DND-41 (cell line): ENCODE data around the gene AUTS2.

Experiments
- ATAC-seq: fragments of 200-7000 bp; cut with Tn5 transposase; 3 replicates; pipeline ENCODE4 v1.9.1; 2021; ENCODE audit warnings: low read depth; ENCODE audit not compliant: insufficient read depth
- DNase-seq: peaks from one replicate; pipeline ENCODE4 v3.0.0-alpha.2; 2020
- H2AFZ ChIP-seq: 2 replicates; pipeline ENCODE4 v1.6.0; 2012; ENCODE audit warnings: low read depth, low read length
- H3K27ac ChIP-seq: 2 replicates; pipeline ENCODE4 v1.5.1; 2012; ENCODE audit warnings: low read length, inconsistent platforms
- H3K27me3 ChIP-seq: fragments of 200-600 bp; sonication (generic); 2 replicates; pipeline ENCODE4 v1.6.0; 2012; ENCODE audit warnings: low read length, mild to moderate bottlenecking, inconsistent platforms; ENCODE audit not compliant: insufficient read depth, poor library complexity
- H3K36me3 ChIP-seq: 2 replicates; pipeline ENCODE4 v1.5.1; 2012; ENCODE audit warnings: low read length, inconsistent platforms; ENCODE audit not compliant: insufficient read depth
- H3K4me1 ChIP-seq: 2 replicates; pipeline ENCODE4 v1.5.1; 2012; ENCODE audit warnings: mild to moderate bottlenecking, low read length; ENCODE audit not compliant: insufficient read depth
- H3K4me2 ChIP-seq: 2 replicates; pipeline ENCODE4 v1.6.0; 2012; ENCODE audit warnings: mild to moderate bottlenecking, moderate library complexity, low read length, inconsistent platforms; ENCODE audit not compliant: insufficient read depth
- H3K4me3 ChIP-seq, 2 experiments: fragments of 200-600 bp in 1 of 2; shearing (Covaris generic) in 1 of 2; 2 replicates each; pipeline ENCODE4 v1.5.1; 2012 to 2016; ENCODE audit warnings: inconsistent platforms in 2 of 2, low read length in 2 of 2, mild to moderate bottlenecking in 2 of 2, low read depth in 1 of 2, moderate library complexity in 1 of 2
- H3K79me2 ChIP-seq: 2 replicates; pipeline ENCODE4 v1.6.0; 2012; ENCODE audit warnings: low read length, inconsistent platforms; ENCODE audit not compliant: insufficient read depth
- H3K9ac ChIP-seq: 2 replicates; pipeline ENCODE4 v1.6.0; 2012; ENCODE audit warnings: low read depth, mild to moderate bottlenecking, inconsistent platforms, low read length, moderate library complexity
- H3K9me3 ChIP-seq: 2 replicates; pipeline ENCODE4 v1.5.1; 2012; ENCODE audit warnings: low read length, moderate library complexity, mild to moderate bottlenecking, inconsistent platforms; ENCODE audit not compliant: insufficient read depth, severe bottlenecking
- H4K20me1 ChIP-seq: 2 replicates; pipeline ENCODE4 v1.6.0; 2012; ENCODE audit warnings: low read length; ENCODE audit not compliant: insufficient read depth
- CTCF ChIP-seq: IDR thresholded peaks from 2 replicates; pipeline ENCODE4 v1.5.1; 2012; ENCODE audit warnings: borderline replicate concordance, low read length, moderate library complexity, mild to moderate bottlenecking; ENCODE audit not compliant: poor library complexity, severe bottlenecking; ENCODE audit errors: extremely low read depth
- EZH2 ChIP-seq: IDR thresholded peaks from 3 replicates; pipeline ENCODE4 v1.6.1; 2012; ENCODE audit warnings: borderline replicate concordance, low read depth, mild to moderate bottlenecking, moderate library complexity, low read length, inconsistent platforms; ENCODE audit not compliant: severe bottlenecking

Gene AUTS2

GRCh38 chr7:69889976-69890351 is 291.7 kb downstream of the AUTS2 start:
- Histone ChIP-seq H4K20me1 (0 out of 2 replicates have a peak, but pooled peaks cover 4% of the 10 kb centered on the region), H3K36me3 (no peaks in the 10 kb centered on the region), H3K9ac (no peak overlapping the region), H3K9me3 (no peaks in the 10 kb centered on the region), H3K4me1 (peaks cover 10% of the 10 kb centered on the region; the same call in 1 of the 2 replicates), H3K79me2 (peaks cover 39% of the 10 kb centered on the region), H3K4me2 (no peak overlapping the region), H3K27ac (no peak overlapping the region), H3K27me3 (no peaks in the 10 kb centered on the region), H3K4me3 (no peak overlapping the region), H2AFZ (no peak overlapping the region)
- TF ChIP-seq EZH2 (no peak), CTCF (no peak)
- DNase-seq (no peak), ATAC-seq (no peak)

DNA sequence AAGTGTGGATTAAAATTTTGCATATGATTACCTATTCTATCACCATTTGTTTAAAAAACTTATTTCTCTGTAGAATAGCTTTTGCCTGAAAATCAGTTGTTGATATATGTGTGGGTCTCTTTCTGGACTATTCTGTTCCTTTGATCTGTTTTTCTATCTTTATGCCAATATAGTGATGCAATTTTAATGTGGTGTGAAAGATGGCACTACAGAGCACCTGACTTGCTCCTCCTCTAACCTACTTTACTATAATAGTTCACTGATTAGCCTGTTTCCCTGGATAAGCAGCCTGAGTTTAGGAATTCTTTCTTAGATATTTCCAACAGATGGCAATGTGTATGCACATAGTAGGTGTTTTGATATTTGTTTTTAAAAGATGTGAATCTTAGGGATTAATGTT is 294.5 kb downstream of the AUTS2 start:
- Histone ChIP-seq H4K20me1 (peaks cover 3% of the 10 kb centered on the region; the same call in 1 of the 2 replicates), H3K27me3 (no peaks in the 10 kb centered on the region), H3K9ac (no peak overlapping the region), H3K27ac (no peak overlapping the region), H3K4me2 (no peak overlapping the region), H3K36me3 (no peaks in the 10 kb centered on the region), H2AFZ (no peak overlapping the region), H3K4me3 (no peak overlapping the region), H3K79me2 (peaks cover 50% of the 10 kb centered on the region), H3K4me1 (peaks cover 33% of the 10 kb centered on the region), H3K9me3 (no peaks in the 10 kb centered on the region)
- TF ChIP-seq CTCF = peak; percentile 42
- no peak for TF ChIP-seq EZH2
- no peak for ATAC-seq
- no peak for DNase-seq

DNA sequence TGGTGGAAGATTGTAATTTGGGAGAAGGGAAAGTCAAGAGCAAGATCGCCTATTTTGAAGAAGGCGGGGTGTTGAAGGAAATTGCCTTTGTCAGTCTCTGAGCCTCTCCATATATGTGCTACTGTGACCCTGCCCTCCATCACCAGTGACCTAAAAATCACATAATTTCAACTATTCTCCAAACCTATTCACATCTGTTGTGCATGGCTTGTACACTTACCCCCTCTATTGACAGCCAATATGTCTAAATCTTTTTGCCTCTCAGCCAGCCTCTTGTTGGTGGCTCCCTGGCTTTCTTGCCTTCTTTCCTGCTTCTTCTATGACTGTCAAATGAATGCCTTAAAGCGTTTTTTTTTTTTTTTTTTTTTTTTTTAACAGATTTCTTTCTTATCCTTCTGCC is 295.6 kb downstream of the AUTS2 start:
- H3K9me3 ChIP-seq = no peaks in the 10 kb centered on the region
- H3K36me3 ChIP-seq = no peaks in the 10 kb centered on the region
- H3K27ac ChIP-seq = no peak overlapping the region
- no peak overlapping the region for H3K4me2 ChIP-seq
- ATAC-seq (peak; percentile 9; the same call in 1 of the 3 replicates), DNase-seq (peak; percentile 24)
- no peak overlapping the region for H3K9ac ChIP-seq
- H3K27me3 ChIP-seq = no peaks in the 10 kb centered on the region
- no peaks in the 10 kb centered on the region; the same call in 1 of the 2 replicates for H4K20me1 ChIP-seq
- peaks cover 46% of the 10 kb centered on the region for H3K79me2 ChIP-seq
- TF ChIP-seq CTCF = peak; percentile 59
- no peak for TF ChIP-seq EZH2
- H2AFZ ChIP-seq = no peak overlapping the region
- no peak overlapping the region for H3K4me3 ChIP-seq
- peaks cover 44% of the 10 kb centered on the region for H3K4me1 ChIP-seq

DNA sequence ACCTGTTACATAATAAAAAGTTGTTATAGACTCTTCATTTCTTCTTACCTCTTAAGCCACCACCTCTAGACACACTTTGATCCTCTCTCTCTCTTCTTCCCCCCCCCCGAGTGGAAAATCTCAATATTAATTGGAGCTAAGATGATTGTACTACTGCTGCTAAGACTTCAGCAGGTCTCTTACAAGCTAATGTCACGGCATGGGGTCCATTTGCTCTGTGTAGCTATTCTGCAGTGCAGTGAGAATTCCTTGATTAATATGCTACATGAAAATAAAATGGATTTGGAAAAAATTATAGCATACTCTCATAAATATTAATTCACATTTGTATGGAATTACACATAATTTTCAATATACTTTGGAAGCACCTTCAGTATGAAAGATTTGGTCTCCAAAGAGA is 297.2 kb downstream of the AUTS2 start:
- H4K20me1 ChIP-seq = no peaks in the 10 kb centered on the region; the same call in 1 of the 2 replicates
- no peak overlapping the region for H3K4me3 ChIP-seq
- H3K27ac ChIP-seq = no peak overlapping the region; the same call in 1 of the 2 replicates
- H3K9ac ChIP-seq = no peak overlapping the region
- peaks cover 44% of the 10 kb centered on the region for H3K4me1 ChIP-seq
- H3K9me3 ChIP-seq = no peaks in the 10 kb centered on the region
- no peak for TF ChIP-seq EZH2
- no peak for TF ChIP-seq CTCF
- H3K4me2 ChIP-seq = no peak overlapping the region
- ATAC-seq (no peak), DNase-seq (no peak)
- H3K27me3 ChIP-seq = no peaks in the 10 kb centered on the region
- H3K79me2 ChIP-seq = peaks cover 41% of the 10 kb centered on the region
- H2AFZ ChIP-seq = no peak overlapping the region
- H3K36me3 ChIP-seq = peaks cover 6% of the 10 kb centered on the region; the same call in 1 of the 2 replicates
